ENCODE results near the gene ZNF516.

- TF ChIP-seq, protein P1, sequence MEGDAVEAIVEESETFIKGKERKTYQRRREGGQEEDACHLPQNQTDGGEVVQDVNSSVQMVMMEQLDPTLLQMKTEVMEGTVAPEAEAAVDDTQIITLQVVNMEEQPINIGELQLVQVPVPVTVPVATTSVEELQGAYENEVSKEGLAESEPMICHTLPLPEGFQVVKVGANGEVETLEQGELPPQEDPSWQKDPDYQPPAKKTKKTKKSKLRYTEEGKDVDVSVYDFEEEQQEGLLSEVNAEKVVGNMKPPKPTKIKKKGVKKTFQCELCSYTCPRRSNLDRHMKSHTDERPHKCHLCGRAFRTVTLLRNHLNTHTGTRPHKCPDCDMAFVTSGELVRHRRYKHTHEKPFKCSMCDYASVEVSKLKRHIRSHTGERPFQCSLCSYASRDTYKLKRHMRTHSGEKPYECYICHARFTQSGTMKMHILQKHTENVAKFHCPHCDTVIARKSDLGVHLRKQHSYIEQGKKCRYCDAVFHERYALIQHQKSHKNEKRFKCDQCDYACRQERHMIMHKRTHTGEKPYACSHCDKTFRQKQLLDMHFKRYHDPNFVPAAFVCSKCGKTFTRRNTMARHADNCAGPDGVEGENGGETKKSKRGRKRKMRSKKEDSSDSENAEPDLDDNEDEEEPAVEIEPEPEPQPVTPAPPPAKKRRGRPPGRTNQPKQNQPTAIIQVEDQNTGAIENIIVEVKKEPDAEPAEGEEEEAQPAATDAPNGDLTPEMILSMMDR (IDR thresholded peaks at IDR 0.05): no peak
- TF ChIP-seq POLR2A (IDR thresholded peaks at IDR 0.05): no peak
Measured at GRCh38 chr18:76480913-76481312, 14.1 kb downstream of the ZNF516 start.
